A549 treated with CpdA at 1 μM for 4 hours (cell line): ENCODE results near the gene SAMHD1. TPM values are rescaled to one million over a fixed set of nuclear protein-coding genes. Genes with fewer than 3 reads are reported as not detected.

Experiments used
- total RNA-seq: library from RNA; stranded (reverse); fragments of 200-300 nt; extraction: Qiagen RNA extraction; gene quantifications from 5 replicates; pipeline ENCODE4 v1.2.3, GENCODE V29; 2022; ENCODE audit warnings: low read depth

The SAMHD1 gene
- total RNA-seq = 6.4 to 8.5 TPM (median 7.0 TPM) in 5 replicates

DNA sequence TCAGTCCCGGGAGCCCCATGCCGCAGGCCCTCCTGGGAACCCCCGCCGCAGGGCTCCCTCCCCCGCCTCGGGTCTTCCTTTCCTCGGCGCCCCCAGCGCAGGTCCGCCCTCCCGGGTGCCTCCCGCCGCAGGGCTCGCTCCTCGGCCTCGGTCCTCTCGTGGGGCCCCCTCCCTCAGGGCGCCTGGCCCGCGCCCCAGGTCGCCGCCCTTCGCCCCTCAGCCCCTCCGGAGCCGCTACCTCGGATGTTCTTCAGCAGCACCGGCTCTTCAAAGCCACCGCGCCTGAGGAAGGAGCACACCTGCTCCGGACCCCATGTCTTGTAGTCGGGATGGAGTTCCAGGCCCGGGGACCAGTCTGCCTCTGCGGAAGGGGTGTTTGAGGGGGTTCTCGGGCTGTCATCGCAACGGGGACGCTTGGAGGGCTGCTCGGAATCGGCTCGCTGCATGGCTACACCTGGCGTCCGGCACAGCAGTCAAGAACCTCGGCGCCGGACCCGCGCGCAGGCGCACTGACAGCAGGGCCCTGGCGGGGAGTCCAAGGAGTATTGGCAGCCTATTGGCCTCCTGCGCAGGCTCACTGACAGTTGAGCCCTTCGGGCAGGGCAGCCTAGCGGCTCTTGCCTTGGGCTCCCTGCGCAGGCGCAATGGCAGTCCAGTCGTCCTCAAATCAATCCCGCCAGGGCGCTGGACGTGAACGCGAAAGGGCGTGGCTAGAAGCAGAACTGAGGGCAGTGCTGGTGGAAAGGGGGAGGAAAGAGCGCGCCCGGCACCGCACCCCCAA, at the start of gene SAMHD1:
Gene SAMHD1, minus strand, starts transcription at position 511 of the 781 bp plus-strand sequence. Its CDS starts 65 bp downstream, at position 446.

DNA sequence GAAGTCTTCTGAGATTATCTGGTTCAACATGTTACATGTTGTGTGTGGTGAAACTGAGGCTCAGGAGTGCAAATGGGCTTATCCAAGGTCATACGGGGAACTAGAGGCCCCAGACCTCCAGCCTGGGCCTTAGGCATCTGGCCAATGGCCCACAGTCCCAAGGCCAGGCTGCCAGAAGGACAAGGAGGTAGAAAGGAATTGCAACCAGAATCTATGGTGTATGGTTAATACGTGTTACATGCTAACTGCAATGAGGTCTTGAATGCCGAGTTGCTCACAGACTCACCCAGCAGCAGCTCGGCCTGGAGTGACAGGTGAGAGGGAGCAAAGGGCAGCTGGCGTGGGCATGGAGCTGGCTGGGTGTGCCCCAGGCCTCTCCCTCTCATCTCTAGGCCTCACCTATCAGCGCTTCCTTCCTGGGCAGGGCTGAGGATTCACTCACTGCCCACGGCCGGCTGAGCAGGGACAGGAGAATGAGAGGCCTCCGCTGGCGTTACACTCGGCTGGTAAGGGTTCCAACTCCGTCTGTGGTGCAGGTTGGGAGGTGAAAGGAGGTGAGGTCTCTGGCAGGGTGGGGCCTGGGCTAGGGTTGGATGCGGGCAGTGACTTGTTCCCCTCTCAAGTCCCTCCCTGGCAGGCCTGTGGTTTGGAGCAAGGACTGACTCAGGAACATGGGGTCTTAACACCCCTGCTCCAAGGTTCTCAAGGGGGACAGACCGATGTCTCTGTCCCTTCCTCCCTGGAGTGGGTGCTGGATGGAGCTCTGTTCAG, 75.6 kb downstream of the SAMHD1 start, which contains the start of gene TLDC2:
Gene TLDC2, plus strand, starts transcription at position 437 of the 771 bp plus-strand sequence. Its CDS starts 37 bp downstream, at position 474.

Other genes starting within 250 kb of the SAMHD1 start
- gene NDRG3, start 205.6 kb downstream of the SAMHD1 start, total RNA-seq = 20.4 to 23.8 TPM (median 22.1 TPM) in 5 replicates
- gene DSN1, start 177.9 kb downstream of the SAMHD1 start, total RNA-seq = 23.4 to 31.5 TPM (median 26.1 TPM) in 5 replicates
- not detected in 5 replicates for gene TLDC2, start 75.6 kb downstream of the SAMHD1 start, total RNA-seq
- gene RBL1, start 144.3 kb upstream of the SAMHD1 start, total RNA-seq = 9.7 to 12.2 TPM (median 10.1 TPM) in 5 replicates
- 258 to 278 TPM (median 272 TPM) in 5 replicates for gene RPN2, start 227.6 kb upstream of the SAMHD1 start, total RNA-seq
- gene MROH8, start 227.8 kb upstream of the SAMHD1 start, total RNA-seq = 0.79 to 1.3 TPM (median 0.96 TPM) in 5 replicates